Measurements from ENCODE around the gene PSMB3.

GRCh38 chr17:38749223-38750043, 3.1 kb upstream of the PSMB3 start:
- TF ChIP-seq CTCF (IDR thresholded peaks at IDR 0.05 in 8 of 11, conservative IDR thresholded peaks at IDR 0.05 in 3 of 11), result no peak
- TF ChIP-seq POLR2AphosphoS5 (IDR thresholded peaks at IDR 0.05), result peak; percentile 87 to 91 (median 90)

All from spleen (tissue), 7 donors.